GM19438 (cell line): ENCODE data around the gene GUCD1.
"Not testable (repeated sequence)": the region's sequence is repeated elsewhere in the genome, so short reads cannot be mapped to it uniquely, and the experiment has no call there.

Experiments used
- ATAC-seq: cut with Tn5 transposase; IDR thresholded peaks from one replicate; pipeline ENCODE4 v1.9.1; 2021; ENCODE audit warnings: low read depth; ENCODE audit not compliant: unreplicated experiment

Gene GUCD1

GRCh38 chr22:24567668-24568067, 12.7 kb upstream of the GUCD1 start:
- no peak for ATAC-seq

GRCh38 chr22:24566899-24567511, 12.1 kb upstream of the GUCD1 start:
- ATAC-seq: no peak

- ATAC-seq: no peak
Measured at GRCh38 chr22:24565077-24565476, 10.1 kb upstream of the GUCD1 start.

GRCh38 chr22:24564376-24565058, 9.6 kb upstream of the GUCD1 start:
- no peak for ATAC-seq

- ATAC-seq: no peak
Measured at GRCh38 chr22:24563246-24563645, 8.3 kb upstream of the GUCD1 start.

GRCh38 chr22:24559471-24559870, 4.5 kb upstream of the GUCD1 start:
- no peak for ATAC-seq

GRCh38 chr22:24555165-24556039, 464 bp upstream of the GUCD1 start, which contains the start of gene SNRPD3:
SNRPD3 (plus strand) TSS chr22:24555999; CDS start chr22:24557675, 1,676 bp downstream.
- peak; percentile 61 for ATAC-seq

GRCh38 chr22:24553597-24554312, 1.2 kb downstream of the GUCD1 start:
- ATAC-seq: no peak

- not testable (repeated sequence) for ATAC-seq
Measured at GRCh38 chr22:24552503-24553286, 2.2 kb downstream of the GUCD1 start.

GRCh38 chr22:24550902-24551435, 4.0 kb downstream of the GUCD1 start:
- no peak for ATAC-seq

GRCh38 chr22:24550028-24550901, 4.7 kb downstream of the GUCD1 start:
- ATAC-seq: no peak

GRCh38 chr22:24548812-24549211, 6.1 kb downstream of the GUCD1 start:
- ATAC-seq: no peak

GRCh38 chr22:24543679-24544243, 11.2 kb downstream of the GUCD1 start:
- no peak for ATAC-seq

GRCh38 chr22:24543185-24543601, 11.7 kb downstream of the GUCD1 start:
- ATAC-seq: no peak

- ATAC-seq: no peak
Measured at GRCh38 chr22:24542641-24543040, 12.3 kb downstream of the GUCD1 start.

- no peak for ATAC-seq
Measured at GRCh38 chr22:24541681-24542515, 13.0 kb downstream of the GUCD1 start.

- ATAC-seq: no peak
Measured at GRCh38 chr22:24540470-24540869, 14.5 kb downstream of the GUCD1 start.
